ENCODE data around the gene INTS3. TPM values are rescaled to one million over a fixed set of nuclear protein-coding genes. Genes with fewer than 3 reads are reported as not detected.

INTS3 gene
- total RNA-seq, 4 donors from 2014 or later: 35.9 to 70.1 (median 61.3) TPM

GRCh38 chr1:153768316-153769181 is 40.7 kb downstream of the INTS3 start:
- intact Hi-C loops (cut with DNase I; ENCODE audit: low total_unique reads): no loop called here
- no peak for DNase-seq
- no peak overlapping the region for H3K27ac ChIP-seq
- H3K4me1 ChIP-seq: no peaks in the 10 kb centered on the region
- TF ChIP-seq CTCF (IDR thresholded peaks at IDR 0.05): no peak
- no peak for TF ChIP-seq POLR2A (IDR thresholded peaks at IDR 0.05)
- H3K27me3 ChIP-seq: no peaks in the 10 kb centered on the region
- H3K4me3 ChIP-seq: no peak overlapping the region
- no peaks in the 10 kb centered on the region for H3K36me3 ChIP-seq
- H3K9me3 ChIP-seq: no peaks in the 10 kb centered on the region

- intact Hi-C loops (cut with DNase I; ENCODE audit: low total_unique reads): no loop called here
- Histone ChIP-seq H3K27ac (no peak overlapping the region), H3K36me3 (no peaks in the 10 kb centered on the region)
Measured at GRCh38 chr1:153769221-153769620, 41.4 kb downstream of the INTS3 start.

GRCh38 chr1:153770797-153771196 is 42.9 kb downstream of the INTS3 start:
- no peaks in the 10 kb centered on the region for H3K36me3 ChIP-seq
- TF ChIP-seq CTCF (IDR thresholded peaks at IDR 0.05): no peak
- TF ChIP-seq POLR2A (IDR thresholded peaks at IDR 0.05): no peak

More at GRCh38 chr1:153769221-153769620, 41.4 kb downstream of the INTS3 start:
- Histone ChIP-seq H3K27me3 (no peaks in the 10 kb centered on the region), H3K9me3 (no peaks in the 10 kb centered on the region), H3K4me3 (no peak overlapping the region), H3K4me1 (peaks cover 0 to 5% of the 10 kb centered on the region in 2 donors)
- TF ChIP-seq CTCF (IDR thresholded peaks at IDR 0.05) (no peak), POLR2A (IDR thresholded peaks at IDR 0.05) (no peak)
- DNase-seq: no peak

GRCh38 chr1:153771261-153771660 is 43.4 kb downstream of the INTS3 start:
- intact Hi-C loops (cut with DNase I; ENCODE audit: low total_unique reads): loop anchor here (2.0 kb wide), 1 partner anchor 94 kb away; no protein-coding TSS in a partner anchor
- Histone ChIP-seq H3K4me3 (no peak overlapping the region), H3K27ac (peak overlapping the region; percentile 32 to 52), H3K27me3 (no peaks in the 10 kb centered on the region), H3K4me1 (peaks cover 0 to 8% of the 10 kb centered on the region in 2 donors), H3K9me3 (no peaks in the 10 kb centered on the region), H3K36me3 (no peaks in the 10 kb centered on the region)
- DNase-seq: no peak
- TF ChIP-seq CTCF (IDR thresholded peaks at IDR 0.05): no peak
- no peak for TF ChIP-seq POLR2A (IDR thresholded peaks at IDR 0.05)

More at GRCh38 chr1:153770797-153771196, 42.9 kb downstream of the INTS3 start:
- Histone ChIP-seq H3K4me3 (no peak overlapping the region), H3K27ac (peak overlapping the region; percentile 32 to 52), H3K9me3 (no peaks in the 10 kb centered on the region), H3K27me3 (no peaks in the 10 kb centered on the region), H3K4me1 (peaks cover 0 to 8% of the 10 kb centered on the region in 2 donors)
- intact Hi-C loops (cut with DNase I; ENCODE audit: low total_unique reads): loop anchor here (2.0 kb wide), 1 partner anchor 94 kb away; no protein-coding TSS in a partner anchor
- peak in 1 of 2 donors; percentile 34 for DNase-seq
